ENCODE measurements around the gene ARPP21. TPM values are rescaled to one million over a fixed set of nuclear protein-coding genes. Genes with fewer than 3 reads are reported as not detected.

The ARPP21 gene
- polyA plus RNA-seq, 1 donor (not counting 4 experiments of a cell fraction or from before 2014, with no cell fraction given), result not detected

- H3K27me3 ChIP-seq (ENCODE audit: control insufficient read depth, extremely low read depth, insufficient read depth, low read length), result no peaks in the 10 kb centered on the region
- DNase-seq (ENCODE audit: low read depth, low spot score), result no peak
- dilution Hi-C loops (cut with MboI; ENCODE audit: extremely low pct_ligation_motif_present, low sequenced_read_pairs), result no loop called here
- no peaks in the 10 kb centered on the region for H3K9me3 ChIP-seq (ENCODE audit: control insufficient read depth, low read depth, low read length)
- H4K20me1 ChIP-seq (ENCODE audit: control insufficient read depth, extremely low read depth, insufficient read depth, low read length), result no peaks in the 10 kb centered on the region
- H3K9me1 ChIP-seq (ENCODE audit: control insufficient read depth, extremely low read depth, insufficient read depth, low read length), result no peaks in the 10 kb centered on the region
- no peak for FAIRE-seq
- H3K4me1 ChIP-seq (ENCODE audit: control insufficient read depth, extremely low read depth, insufficient read depth, low read length), result no peaks in the 10 kb centered on the region
- TF ChIP-seq EZH2 (IDR thresholded peaks at IDR 0.05; ENCODE audit: low read length) (no peak), CTCF (optimal IDR thresholded peaks at IDR 0.05 in 1 of 3, IDR thresholded peaks at IDR 0.05 in 1 of 3, conservative IDR thresholded peaks at IDR 0.05 in 1 of 3; ENCODE audit: extremely low read depth in 1 of 3, insufficient read depth in 2 of 3, low read length in 3 of 3) (no peak)
- no peaks in the 10 kb centered on the region for H3K36me3 ChIP-seq (ENCODE audit: control insufficient read depth in 2 of 2, extremely low read depth in 1 of 2, insufficient read depth in 2 of 2, low read length in 2 of 2)
- H3K27ac ChIP-seq (ENCODE audit: control insufficient read depth, insufficient read depth, low read length), result no peak overlapping the region
- no peak overlapping the region for H2AFZ ChIP-seq (ENCODE audit: control insufficient read depth, low read length)
- H3K9ac ChIP-seq (ENCODE audit: control insufficient read depth, extremely low read depth, insufficient read depth, low read length), result no peak overlapping the region
- no peak overlapping the region for H3K4me3 ChIP-seq (ENCODE audit: control insufficient read depth in 2 of 3, extremely low read depth in 1 of 3, insufficient read depth in 2 of 3, low read depth in 1 of 3, low read length in 3 of 3)
- no peak overlapping the region for H3K4me2 ChIP-seq (ENCODE audit: control insufficient read depth, extremely low read depth, insufficient read depth, low read depth, low read length)
- H3K79me2 ChIP-seq (ENCODE audit: control insufficient read depth, insufficient read depth, low read length), result no peaks in the 10 kb centered on the region
Measured at GRCh38 chr3:35679409-35680080, 40.2 kb downstream of the ARPP21 start.

- H4K20me1 ChIP-seq (ENCODE audit: control insufficient read depth, extremely low read depth, insufficient read depth, low read length), result no peaks in the 10 kb centered on the region
- H3K27me3 ChIP-seq (ENCODE audit: control insufficient read depth, extremely low read depth, insufficient read depth, low read length), result no peaks in the 10 kb centered on the region
- dilution Hi-C loops (cut with MboI; ENCODE audit: extremely low pct_ligation_motif_present, low sequenced_read_pairs), result no loop called here
- no peaks in the 10 kb centered on the region for H3K36me3 ChIP-seq (ENCODE audit: control insufficient read depth in 2 of 2, extremely low read depth in 1 of 2, insufficient read depth in 2 of 2, low read length in 2 of 2)
- H3K27ac ChIP-seq (ENCODE audit: control insufficient read depth, insufficient read depth, low read length), result no peak overlapping the region
- H3K4me1 ChIP-seq (ENCODE audit: control insufficient read depth, extremely low read depth, insufficient read depth, low read length), result no peaks in the 10 kb centered on the region
- H3K4me2 ChIP-seq (ENCODE audit: control insufficient read depth, extremely low read depth, insufficient read depth, low read depth, low read length), result no peak overlapping the region
- no peak overlapping the region for H3K9ac ChIP-seq (ENCODE audit: control insufficient read depth, extremely low read depth, insufficient read depth, low read length)
- no peak for DNase-seq (ENCODE audit: low read depth, low spot score)
- H3K4me3 ChIP-seq (ENCODE audit: control insufficient read depth in 2 of 3, extremely low read depth in 1 of 3, insufficient read depth in 2 of 3, low read depth in 1 of 3, low read length in 3 of 3), result no peak overlapping the region
- H3K9me3 ChIP-seq (ENCODE audit: control insufficient read depth, low read depth, low read length), result no peaks in the 10 kb centered on the region
- no peaks in the 10 kb centered on the region for H3K79me2 ChIP-seq (ENCODE audit: control insufficient read depth, insufficient read depth, low read length)
- no peak for FAIRE-seq
- no peak for TF ChIP-seq EZH2 (IDR thresholded peaks at IDR 0.05; ENCODE audit: low read length)
- TF ChIP-seq CTCF (optimal IDR thresholded peaks at IDR 0.05 in 1 of 3, IDR thresholded peaks at IDR 0.05 in 1 of 3, conservative IDR thresholded peaks at IDR 0.05 in 1 of 3; ENCODE audit: extremely low read depth in 1 of 3, insufficient read depth in 2 of 3, low read length in 3 of 3), result no peak
- no peak overlapping the region for H2AFZ ChIP-seq (ENCODE audit: control insufficient read depth, low read length)
- no peaks in the 10 kb centered on the region for H3K9me1 ChIP-seq (ENCODE audit: control insufficient read depth, extremely low read depth, insufficient read depth, low read length)
Measured at GRCh38 chr3:35680866-35681650, 41.7 kb downstream of the ARPP21 start.
